GM10248 (cell line): Measurements from ENCODE around the gene SLC17A9.

Source experiments
- CTCF ChIA-PET: fragments of 300-600 bp; sonication (Branson Sonifier 250); formaldehyde crosslinking; extraction: SDS; loops from one replicate; lab custom pipeline; 2021; ENCODE audit warnings: antibody characterized with exemption; lab: Yijun Ruan, JAX
- POLR2A ChIA-PET: fragments of 350-650 bp; sonication (Branson Sonifier 250); formaldehyde crosslinking; extraction: SDS; loops from one replicate; lab custom pipeline; 2020; ENCODE audit warnings: antibody characterized with exemption; lab: Yijun Ruan, JAX
- DNase-seq: peaks from one replicate; pipeline ENCODE4 v3.0.0; 2012; ENCODE audit errors: extremely low spot score
- CTCF ChIP-seq: IDR thresholded peaks from 2 replicates; pipeline ENCODE4 v1.5.1; 2012; ENCODE audit warnings: mild to moderate bottlenecking, low read depth; ENCODE audit errors: extremely low read depth, missing control alignments, control extremely low read depth

SLC17A9 gene

GRCh38 chr20:62978561-62978943, 26.0 kb downstream of the SLC17A9 start:
- peak; percentile 59 for DNase-seq
- ChIA-PET CTCF (interaction anchor here (1.1 to 4.4 kb wide), 9 partner anchors 8 to 245 kb away, joined by 3 to 18 read pairs (median 6); partner anchors contain the start of genes SLC17A9 and YTHDF1), POLR2A (interaction anchor here (1.1 to 1.9 kb wide), 3 partner anchors 28 to 32 kb away, joined by 3 to 8 read pairs (median 8); partner anchors contain the start of gene BHLHE23)
- TF ChIP-seq CTCF = no peak

DNA sequence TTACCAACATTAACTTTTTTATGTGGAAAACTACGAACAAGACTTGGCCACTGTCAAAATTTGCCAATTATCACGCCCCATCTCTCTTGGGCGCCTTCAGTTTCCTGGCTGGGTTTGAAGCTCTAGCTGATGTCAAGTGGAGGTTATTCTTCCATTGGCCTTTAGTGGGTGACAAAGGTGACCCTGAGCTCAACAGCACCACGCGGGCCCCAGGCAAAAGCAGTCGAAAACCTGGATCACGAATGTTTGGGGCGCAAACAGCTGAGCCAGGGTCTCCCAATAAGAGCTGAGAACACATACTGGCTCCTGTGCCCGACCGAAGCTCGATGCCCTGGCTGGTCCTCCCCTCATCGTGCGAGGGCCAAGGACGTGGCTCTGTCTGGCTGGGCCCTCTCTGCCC, 26.8 kb downstream of the SLC17A9 start:
- no peak for TF ChIP-seq CTCF
- no peak for DNase-seq
- POLR2A ChIA-PET = interaction anchor here (1.9 kb wide), 1 partner anchor 30 kb away, joined by 8 read pairs; no protein-coding TSS in a partner anchor
- CTCF ChIA-PET = interaction anchor here (0.8 to 4.4 kb wide), 10 partner anchors 9 to 204 kb away, joined by 3 to 18 read pairs (median 5); partner anchors contain the start of gene SLC17A9

GRCh38 chr20:62979876-62980373, 27.4 kb downstream of the SLC17A9 start:
- ChIA-PET POLR2A (no interaction called here), CTCF (interaction anchor here (1.0 to 4.4 kb wide), 10 partner anchors 8 to 103 kb away, joined by 3 to 18 read pairs (median 6); partner anchors contain the start of gene SLC17A9)
- DNase-seq = no peak
- TF ChIP-seq CTCF = no peak

DNA sequence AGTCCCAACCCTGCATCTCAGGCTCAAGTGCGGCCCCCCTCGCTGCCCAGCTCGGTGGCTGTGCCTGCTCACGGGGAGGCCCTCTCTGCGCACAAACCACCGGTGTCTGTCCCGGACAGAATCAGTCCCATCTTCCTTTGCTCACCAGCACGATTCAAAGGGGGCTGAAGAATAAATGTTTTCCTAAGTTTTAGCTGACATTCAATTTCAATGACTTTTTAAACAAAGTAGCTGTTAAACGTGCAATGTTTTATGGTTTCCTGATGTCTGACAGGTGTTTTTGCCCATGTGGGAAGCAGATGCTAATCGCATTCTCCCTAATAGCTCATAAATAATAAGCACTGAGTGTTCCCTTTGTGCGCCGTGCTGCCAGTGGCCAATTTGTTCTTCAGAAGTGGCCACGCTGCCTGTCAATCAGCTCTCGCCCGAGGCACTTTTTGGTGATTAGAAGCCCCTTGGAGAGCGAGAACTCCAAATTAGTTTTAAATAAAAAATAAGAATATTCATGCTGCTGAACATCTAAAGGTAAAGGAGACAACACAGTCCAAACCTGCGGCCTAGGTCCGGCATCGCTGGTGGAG, 28.0 kb downstream of the SLC17A9 start:
- CTCF ChIA-PET = interaction anchor here (1.0 to 4.4 kb wide), 7 partner anchors 8 to 102 kb away, joined by 3 to 18 read pairs (median 9); partner anchors contain the start of gene SLC17A9
- no peak for TF ChIP-seq CTCF
- no peak for DNase-seq
- POLR2A ChIA-PET = no interaction called here

GRCh38 chr20:62980970-62981369, 28.5 kb downstream of the SLC17A9 start:
- TF ChIP-seq CTCF = no peak
- ChIA-PET CTCF (interaction anchor here (1.0 to 1.9 kb wide), 3 partner anchors 9 to 101 kb away, joined by 3 to 10 read pairs (median 4); no protein-coding TSS in a partner anchor), POLR2A (no interaction called here)
- no peak for DNase-seq

DNA sequence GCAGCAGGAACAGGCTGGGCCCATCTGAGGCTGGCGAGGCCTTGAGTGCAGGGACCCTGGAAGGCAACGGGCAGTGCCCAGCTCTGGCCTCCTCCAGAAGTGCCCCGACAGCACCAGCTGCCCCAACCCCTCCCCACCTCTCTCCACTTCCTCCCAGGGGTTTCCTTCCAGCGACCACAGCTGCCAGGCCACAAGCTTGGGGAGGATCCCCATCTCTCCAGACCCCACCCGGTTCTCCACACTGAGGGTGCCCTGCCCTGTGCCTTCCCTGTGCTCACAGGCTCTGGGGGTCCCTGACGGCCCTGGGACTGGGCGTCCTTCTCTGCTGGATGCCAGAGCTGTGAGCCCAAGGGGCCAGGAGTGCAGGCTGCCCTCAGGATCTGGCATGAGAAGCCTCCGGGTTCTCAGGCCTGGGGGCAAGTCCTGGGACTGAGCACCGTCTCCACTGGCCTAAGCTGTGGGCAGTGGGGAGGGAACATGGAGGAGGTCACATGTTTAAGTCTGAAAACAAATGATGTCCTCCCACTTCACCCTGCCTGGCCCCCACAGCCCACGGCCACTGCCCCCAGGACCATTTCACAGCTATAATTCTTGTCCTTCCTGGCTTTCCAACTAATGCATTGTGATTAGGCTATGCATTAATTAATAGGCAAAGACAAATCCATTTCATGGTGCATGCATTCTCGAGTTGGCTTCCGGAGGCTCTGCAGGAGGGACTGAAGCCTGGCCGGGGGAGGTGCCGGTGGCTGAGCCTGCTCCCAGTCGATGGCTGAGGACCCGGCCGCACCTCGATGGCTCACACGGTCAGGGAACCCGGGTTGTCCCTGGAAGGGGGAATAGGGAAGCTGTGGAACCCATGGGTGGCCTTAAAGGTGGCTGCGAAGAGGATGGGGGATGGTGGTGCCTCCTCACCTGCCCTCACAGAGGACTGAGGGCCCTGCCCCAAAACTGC, 29.9 kb downstream of the SLC17A9 start:
- POLR2A ChIA-PET = no interaction called here
- CTCF ChIA-PET = interaction anchor here (0.7 to 1.1 kb wide), 2 partner anchors 10 to 241 kb away, joined by 3 read pairs; no protein-coding TSS in a partner anchor
- DNase-seq = no peak
- TF ChIP-seq CTCF = no peak
